Measurements from ENCODE around the gene BCO2. TPM values are rescaled to one million over a fixed set of nuclear protein-coding genes. Genes with fewer than 3 reads are reported as not detected.
A peak's percentile ranks its signal among the peaks of the same experiment; 100 is the strongest.

BCO2 gene
- total and polyA plus RNA-seq, 10 of the 15 experiments (the other 5 are each of a cell fraction or from before 2014, with no cell fraction given), result 0.29 to 1.0 (median 0.57) TPM

GRCh38 chr11:112163875-112164685 lies 11.2 kb upstream of the BCO2 start, which contains the start of gene IL18:
IL18 (minus strand) TSS chr11:112164094; CDS start chr11:112155053, 9,041 bp downstream.
- intact Hi-C loops (cut with micrococcal nuclease; ENCODE audit: unreplicated experiment) (no loop called here), in situ Hi-C loops (cut with MboI) (no loop called here)
- RAD21 ChIA-PET (ENCODE audit: unreplicated experiment), result no interaction called here
- FAIRE-seq (no peak), DNase-seq (ENCODE audit: low read depth, low spot score) (no peak), ATAC-seq (no peak)
- WGBS (ENCODE audit: insufficient coverage, insufficient replicate concordance, low lambda C conversion rate, missing lambda C conversion rate), result 29% methylated on average over 12 of the region's 12 CpGs
- Histone ChIP-seq H3K9me3 (replicated peaks; ENCODE audit: control insufficient read depth, insufficient read depth, low read length) (no peaks in the 10 kb centered on the region), H3K79me2 (ENCODE audit: control insufficient read depth, insufficient read depth, low read length) (no peaks in the 10 kb centered on the region), H2AFZ (ENCODE audit: control insufficient read depth, low read depth, low read length) (peak within 1 kb of the TSS; percentile 13; the same call in 1 of the 2 replicates), H3K27ac (ENCODE audit: control insufficient read depth, insufficient read depth) (no peak within 1 kb of the TSS), H3K36me3 (ENCODE audit: control insufficient read depth in 2 of 2, insufficient read depth in 2 of 2, low read length in 1 of 2) (no peaks in the 10 kb centered on the region), H3K4me3 (no peak within 1 kb of the TSS), H3K4me2 (ENCODE audit: control insufficient read depth, insufficient read depth) (no peak within 1 kb of the TSS), H3K4me1 (ENCODE audit: control insufficient read depth, insufficient read depth, low read length) (no peaks in the 10 kb centered on the region), H4K20me1 (ENCODE audit: control insufficient read depth, insufficient read depth) (no peaks in the 10 kb centered on the region), H3K27me3 (replicated peaks in 1 of 2; ENCODE audit: control insufficient read depth in 2 of 2, insufficient read depth in 2 of 2, low read length in 1 of 2) (no peaks in the 10 kb centered on the region; a peak in 1 of 4 replicates), H3K9ac (ENCODE audit: control insufficient read depth, insufficient read depth, low read length) (no peak within 1 kb of the TSS)
- no TSS peak for BruUV-seq (replicated peaks)
- POLR2A ChIA-PET, result no interaction called here
- SMC1A ChIA-PET (ENCODE audit: uncharacterized antibody, unreplicated experiment), result interaction anchor here (0.7 kb wide), 1 partner anchor 405 kb away, joined by 3 read pairs; no protein-coding TSS in a partner anchor
- CTCF ChIA-PET, result no interaction called here
- no peak for TF ChIP-seq NR2C1 (IDR thresholded peaks at IDR 0.05)
- TF ChIP-seq ZNF24 (IDR thresholded peaks at IDR 0.05), result no peak
- TF ChIP-seq MXI1 (IDR thresholded peaks at IDR 0.05; ENCODE audit: low read depth, low read length), result no peak
- no peak for TF ChIP-seq EED (IDR thresholded peaks at IDR 0.05; ENCODE audit: low read depth)
- no peak for TF ChIP-seq CBX5 (IDR thresholded peaks at IDR 0.05; ENCODE audit: low read depth)
- no peak for TF ChIP-seq ATF2 (IDR thresholded peaks at IDR 0.05; ENCODE audit: low read length)
- no peak for TF ChIP-seq RB1 (IDR thresholded peaks at IDR 0.05; ENCODE audit: borderline replicate concordance)
- TF ChIP-seq PKNOX1 (IDR thresholded peaks at IDR 0.05), result no peak
- TF ChIP-seq MAX (IDR thresholded peaks at IDR 0.05; ENCODE audit: low read depth, low read length), result no peak
- no peak for TF ChIP-seq ZNF217 (IDR thresholded peaks at IDR 0.05)
- no peak for TF ChIP-seq SP1 (IDR thresholded peaks at IDR 0.05; ENCODE audit: low read depth, low read length)
- TF ChIP-seq ZNF592 (IDR thresholded peaks at IDR 0.05), result no peak
- TF ChIP-seq HDGF (IDR thresholded peaks at IDR 0.05), result no peak
- TF ChIP-seq EP300 (IDR thresholded peaks at IDR 0.05; ENCODE audit: borderline replicate concordance in 1 of 2, control insufficient read depth in 1 of 2, low read depth in 2 of 2, low read length in 2 of 2), result no peak
- no peak for TF ChIP-seq KLF5 (IDR thresholded peaks at IDR 0.05; ENCODE audit: partially characterized antibody)
- no peak for TF ChIP-seq WRNIP1 (IDR thresholded peaks at IDR 0.05; ENCODE audit: borderline replicate concordance, low read depth, low read length)

Measured in GM12878 (cell line).